HepG2 (cell line): ENCODE measurements around the gene AADAT. TPM values are rescaled to one million over a fixed set of nuclear protein-coding genes. Genes with fewer than 3 reads are reported as not detected.

Experiments
- AGO2 ChIP-seq: fragments of 200-400 bp; formaldehyde crosslinking; optimal IDR thresholded peaks from 2 replicates; pipeline ENCODE3; 2017; ENCODE audit warnings: mild to moderate bottlenecking, low read depth, low read length, moderate library complexity
- ARNT ChIP-seq: fragments of 450-650 bp; IDR thresholded peaks from 2 replicates; pipeline ENCODE4 v1.6.1; 2017
- CSRNP1 ChIP-seq: sonication (generic); formaldehyde crosslinking; IDR thresholded peaks from 2 replicates; pipeline ENCODE4 v1.8.1; 2023; ENCODE audit warnings: mild to moderate bottlenecking, missing genetic modification reagents
- GATA4 ChIP-seq: sonication (generic); IDR thresholded peaks from 2 replicates; pipeline ENCODE4 v1.6.1; 2016; ENCODE audit warnings: antibody characterized with exemption, low read depth, borderline replicate concordance
- HNRNPUL1 ChIP-seq: fragments of 200-400 bp; formaldehyde crosslinking; IDR thresholded peaks from 2 replicates; pipeline ENCODE4 v1.6.1; 2017; ENCODE audit warnings: low read depth, mild to moderate bottlenecking, low read length, moderate library complexity
- JDP2 ChIP-seq: sonication (generic); formaldehyde crosslinking; IDR thresholded peaks from 2 replicates; pipeline ENCODE4 v1.8.1; 2022; ENCODE audit warnings: missing genetic modification reagents, borderline replicate concordance
- KDM4B ChIP-seq: sonication (generic); formaldehyde crosslinking; IDR thresholded peaks from 2 replicates; pipeline ENCODE4 v1.4.0; 2020; ENCODE audit warnings: missing genetic modification reagents
- MYNN ChIP-seq: sonication (generic); formaldehyde crosslinking; IDR thresholded peaks from 2 replicates; pipeline ENCODE4 v1.4.0; 2020; ENCODE audit warnings: mild to moderate bottlenecking, low read depth, missing genetic modification reagents
- RAD51 ChIP-seq: fragments of 450-650 bp; IDR thresholded peaks from 2 replicates; pipeline ENCODE4 v1.6.1; 2016; ENCODE audit warnings: borderline replicate concordance
- RBM22 ChIP-seq: fragments of 200-400 bp; formaldehyde crosslinking; optimal IDR thresholded peaks from 2 replicates; pipeline ENCODE3; 2017; ENCODE audit warnings: mild to moderate bottlenecking, low read length, moderate library complexity
- RORA ChIP-seq: sonication (generic); formaldehyde crosslinking; IDR thresholded peaks from 2 replicates; pipeline ENCODE4 v1.5.0; 2020; ENCODE audit warnings: mild to moderate bottlenecking, missing genetic modification reagents, moderate library complexity
- SCMH1 ChIP-seq: sonication (generic); formaldehyde crosslinking; IDR thresholded peaks from 2 replicates; pipeline ENCODE4 v1.9.0; 2021; ENCODE audit warnings: missing genetic modification reagents, mild to moderate bottlenecking, borderline replicate concordance
- ZBTB3 ChIP-seq: sonication (generic); formaldehyde crosslinking; IDR thresholded peaks from 2 replicates; pipeline ENCODE4 v1.4.0; 2020; ENCODE audit warnings: low read depth, mild to moderate bottlenecking, moderate library complexity, missing genetic modification reagents, borderline replicate concordance
- ZNF101 ChIP-seq: sonication (generic); formaldehyde crosslinking; IDR thresholded peaks from 2 replicates; pipeline ENCODE4 v1.4.0; 2020; ENCODE audit warnings: mild to moderate bottlenecking, low read depth, missing genetic modification reagents, borderline replicate concordance
- ZNF264 ChIP-seq: sonication (generic); formaldehyde crosslinking; IDR thresholded peaks from 2 replicates; pipeline ENCODE4 v1.4.0; 2020; ENCODE audit warnings: missing genetic modification reagents
- ZNF577 ChIP-seq: sonication (generic); formaldehyde crosslinking; IDR thresholded peaks from 2 replicates; pipeline ENCODE4 v1.4.0; 2020; ENCODE audit warnings: mild to moderate bottlenecking, low read depth, missing genetic modification reagents, borderline replicate concordance
- ZNF737 ChIP-seq: sonication (generic); formaldehyde crosslinking; IDR thresholded peaks from 2 replicates; pipeline ENCODE4 v1.5.0; 2020; ENCODE audit warnings: missing genetic modification reagents, mild to moderate bottlenecking, borderline replicate concordance
- ZNF784 ChIP-seq: sonication (generic); formaldehyde crosslinking; IDR thresholded peaks from 2 replicates; pipeline ENCODE4 v1.5.1; 2020; ENCODE audit warnings: missing genetic modification reagents, mild to moderate bottlenecking, borderline replicate concordance
- ZNF788 ChIP-seq: sonication (generic); formaldehyde crosslinking; IDR thresholded peaks from 2 replicates; pipeline ENCODE4 v1.5.0; 2020; ENCODE audit warnings: mild to moderate bottlenecking, missing genetic modification reagents, borderline replicate concordance
- polyA plus RNA-seq, 8 experiments: library from polyadenylated mRNA; depleted of rRNA in 3 of 8; stranded (reverse) in 7 of 8; unstranded in 1 of 8; fragments of >200 nt; fragmentation: Illumina TruSeq in 4 of 8; extraction: Trizol in 4 of 8; gene quantifications; 2 replicates each; pipeline versions ENCODE4 v1.2.1 to v1.2.3, GENCODE V29; 2011 to 2016; ENCODE audit warnings: low read depth in 4 of 8, missing spikeins in 1 of 8, mixed read lengths in 1 of 8; ENCODE audit not compliant: insufficient read depth in 1 of 8
- total RNA-seq, 5 experiments: library from RNA; depleted of rRNA; stranded (reverse); fragments of >200 nt; fragmentation: Illumina TruSeq; extraction: Trizol; gene quantifications; 2 replicates each; pipeline ENCODE4 v1.2.3, GENCODE V29; 2016; ENCODE audit warnings: low read depth in 1 of 5
- TF ChIP-seq, protein P1 (sequence below): sonication (generic); formaldehyde crosslinking; IDR thresholded peaks from 2 replicates; pipeline ENCODE4 v1.5.0; 2020; ENCODE audit warnings: missing genetic modification reagents, mild to moderate bottlenecking, borderline replicate concordance
- TF ChIP-seq, protein P2 (sequence below): fragments of 450-650 bp; IDR thresholded peaks from 2 replicates; pipeline ENCODE4 v1.6.1; 2017; ENCODE audit warnings: mild to moderate bottlenecking

The AADAT gene
- total and polyA plus RNA-seq, 2 of the 13 experiments (the other 11 are each of a cell fraction or from before 2014, with no cell fraction given): 6.1 to 9.1 TPM

DNA sequence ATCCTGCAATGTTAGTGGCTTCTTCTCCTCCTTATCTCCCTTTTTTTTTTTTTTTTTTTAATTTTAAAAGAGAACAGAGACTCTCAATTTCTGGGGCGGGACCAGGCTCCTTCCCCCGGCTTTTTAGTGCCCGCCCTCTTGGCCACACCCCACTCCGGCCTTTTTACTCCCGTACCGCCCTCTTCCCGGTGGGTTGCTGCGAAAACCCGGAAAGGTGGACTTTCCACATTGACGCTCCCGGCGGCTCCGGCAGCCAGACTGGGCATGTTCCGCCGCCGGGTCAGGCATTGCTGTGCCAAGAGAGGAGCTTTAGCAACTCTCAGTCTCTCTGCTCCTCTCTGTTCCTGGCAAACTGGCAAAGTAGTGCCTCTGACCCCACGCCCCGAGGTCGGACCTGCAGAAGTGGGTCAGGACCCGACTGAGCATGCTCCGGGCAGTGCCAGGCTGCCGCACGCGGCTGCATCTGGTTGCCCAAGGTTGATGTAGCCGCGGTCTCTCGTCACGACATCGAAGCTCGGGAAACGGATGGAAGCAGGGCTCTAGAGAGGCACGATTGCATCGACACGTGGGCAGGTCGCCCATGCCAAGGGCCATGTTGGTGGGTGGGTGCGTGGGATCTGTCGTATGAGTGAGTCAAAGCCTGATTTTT, 62.5 kb downstream of the AADAT start (continued):
- TF ChIP-seq RAD51 (no peak), ZNF788 (CRISPR knock-in tag) (no peak), RBM22 (no peak), HNRNPUL1 (no peak), ARNT (no peak), MYNN (CRISPR knock-in tag) (no peak), JDP2 (CRISPR knock-in tag) (no peak), CSRNP1 (CRISPR knock-in tag) (peak; percentile 57; the same call in 1 of the 2 replicates), ZNF737 (CRISPR knock-in tag) (no peak), ZNF784 (CRISPR knock-in tag) (no peak; the same call in 1 of the 2 replicates), RORA (CRISPR knock-in tag) (no peak), ZNF577 (CRISPR knock-in tag) (0 out of 2 replicates have a peak, but pooled peaks have one; percentile 39), KDM4B (CRISPR knock-in tag) (no peak), ZNF264 (CRISPR knock-in tag) (peak; percentile 48; the same call in 1 of the 2 replicates), AGO2 (no peak), ZBTB3 (CRISPR knock-in tag) (no peak), SCMH1 (CRISPR knock-in tag) (no peak), ZNF101 (0 out of 2 replicates have a peak, but pooled peaks have one; percentile 54), GATA4 (no peak)
- TF ChIP-seq, protein P1, sequence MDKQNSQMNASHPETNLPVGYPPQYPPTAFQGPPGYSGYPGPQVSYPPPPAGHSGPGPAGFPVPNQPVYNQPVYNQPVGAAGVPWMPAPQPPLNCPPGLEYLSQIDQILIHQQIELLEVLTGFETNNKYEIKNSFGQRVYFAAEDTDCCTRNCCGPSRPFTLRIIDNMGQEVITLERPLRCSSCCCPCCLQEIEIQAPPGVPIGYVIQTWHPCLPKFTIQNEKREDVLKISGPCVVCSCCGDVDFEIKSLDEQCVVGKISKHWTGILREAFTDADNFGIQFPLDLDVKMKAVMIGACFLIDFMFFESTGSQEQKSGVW (CRISPR knock-in tag): no peak
- TF ChIP-seq, protein P2, sequence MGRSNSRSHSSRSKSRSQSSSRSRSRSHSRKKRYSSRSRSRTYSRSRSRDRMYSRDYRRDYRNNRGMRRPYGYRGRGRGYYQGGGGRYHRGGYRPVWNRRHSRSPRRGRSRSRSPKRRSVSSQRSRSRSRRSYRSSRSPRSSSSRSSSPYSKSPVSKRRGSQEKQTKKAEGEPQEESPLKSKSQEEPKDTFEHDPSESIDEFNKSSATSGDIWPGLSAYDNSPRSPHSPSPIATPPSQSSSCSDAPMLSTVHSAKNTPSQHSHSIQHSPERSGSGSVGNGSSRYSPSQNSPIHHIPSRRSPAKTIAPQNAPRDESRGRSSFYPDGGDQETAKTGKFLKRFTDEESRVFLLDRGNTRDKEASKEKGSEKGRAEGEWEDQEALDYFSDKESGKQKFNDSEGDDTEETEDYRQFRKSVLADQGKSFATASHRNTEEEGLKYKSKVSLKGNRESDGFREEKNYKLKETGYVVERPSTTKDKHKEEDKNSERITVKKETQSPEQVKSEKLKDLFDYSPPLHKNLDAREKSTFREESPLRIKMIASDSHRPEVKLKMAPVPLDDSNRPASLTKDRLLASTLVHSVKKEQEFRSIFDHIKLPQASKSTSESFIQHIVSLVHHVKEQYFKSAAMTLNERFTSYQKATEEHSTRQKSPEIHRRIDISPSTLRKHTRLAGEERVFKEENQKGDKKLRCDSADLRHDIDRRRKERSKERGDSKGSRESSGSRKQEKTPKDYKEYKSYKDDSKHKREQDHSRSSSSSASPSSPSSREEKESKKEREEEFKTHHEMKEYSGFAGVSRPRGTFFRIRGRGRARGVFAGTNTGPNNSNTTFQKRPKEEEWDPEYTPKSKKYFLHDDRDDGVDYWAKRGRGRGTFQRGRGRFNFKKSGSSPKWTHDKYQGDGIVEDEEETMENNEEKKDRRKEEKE: no peak
